ENCODE measurements around the gene STARD9.

STARD9 gene

DNA sequence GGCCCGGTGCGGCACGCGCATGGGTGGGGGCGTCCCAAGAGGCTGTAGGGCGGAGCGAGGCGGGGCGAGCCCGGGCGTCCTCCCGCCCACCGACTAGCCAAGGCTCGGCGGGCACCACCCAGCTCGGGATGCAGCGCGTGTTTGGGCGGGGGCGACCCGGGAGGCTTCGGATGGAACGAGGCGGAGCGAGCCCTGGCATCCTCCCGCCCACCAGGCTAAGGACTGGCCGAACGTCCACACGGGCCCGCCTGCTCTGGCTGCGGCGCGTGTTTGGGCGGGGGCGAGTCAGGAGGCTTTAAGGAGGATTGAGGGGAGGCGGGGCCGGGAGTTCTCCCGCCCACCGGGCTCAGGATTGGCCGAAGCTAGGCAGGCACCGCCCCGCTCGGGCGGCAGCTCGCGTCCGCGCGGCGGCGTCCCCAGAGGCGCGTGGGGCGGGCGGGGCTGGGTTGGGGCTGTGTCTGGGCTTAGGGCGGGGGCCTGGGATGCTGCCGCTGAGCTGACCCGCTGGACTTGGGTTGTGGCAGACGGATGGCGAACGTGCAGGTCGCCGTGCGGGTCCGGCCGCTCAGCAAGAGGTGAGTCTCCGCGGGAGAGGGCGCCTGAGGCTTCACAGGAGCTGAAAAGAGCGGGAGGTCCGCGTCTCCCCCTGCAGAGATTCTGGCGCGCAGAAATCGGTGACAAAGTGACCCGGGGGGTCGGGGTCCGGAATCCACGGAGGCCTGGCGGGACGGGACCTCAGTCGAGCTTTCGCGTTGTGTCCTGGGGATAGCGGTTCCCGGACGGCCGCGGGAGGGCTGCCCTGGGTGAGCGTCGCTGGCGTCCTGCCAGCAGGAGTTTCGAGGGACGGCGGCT is at the start of gene STARD9:
Gene STARD9 (plus strand): TSS at position 419 of the 852 bp plus-strand sequence. CDS start 110 bp downstream, at position 529.
- peak; percentile 98 for DNase-seq
- Mint-ChIP-seq H3K4me3 (peak within 1 kb of the TSS; percentile 97), H3K9me3 (peaks cover 10% of the 10 kb centered on the region), H3K4me1 (peaks cover 14% of the 10 kb centered on the region), H3K27me3 (ENCODE audit: low read depth, poor library complexity) (peaks cover 75% of the 10 kb centered on the region), H3K27ac (peak within 1 kb of the TSS; percentile 41), H3K36me3 (ENCODE audit: low read depth) (peaks cover 18% of the 10 kb centered on the region)
- TF ChIP-seq CTCF (IDR thresholded peaks at IDR 0.05), result no peak

- no peak for DNase-seq
- no peak overlapping the region for H3K4me3 Mint-ChIP-seq
- H3K4me1 Mint-ChIP-seq, result no peaks in the 10 kb centered on the region
- no peak overlapping the region for H3K27ac Mint-ChIP-seq
- no peaks in the 10 kb centered on the region for H3K9me3 Mint-ChIP-seq
- peaks cover 40% of the 10 kb centered on the region for H3K36me3 Mint-ChIP-seq (ENCODE audit: low read depth)
- TF ChIP-seq CTCF (IDR thresholded peaks at IDR 0.05), result no peak
- H3K27me3 Mint-ChIP-seq (ENCODE audit: low read depth, poor library complexity), result no peaks in the 10 kb centered on the region
These were observed 46.4 kb upstream of the STARD9 start for GRCh38 chr15:42528970-42529369.

- Mint-ChIP-seq H3K9me3 (no peaks in the 10 kb centered on the region), H3K27me3 (ENCODE audit: low read depth, poor library complexity) (no peaks in the 10 kb centered on the region), H3K36me3 (ENCODE audit: low read depth) (peaks cover 35% of the 10 kb centered on the region), H3K4me3 (no peak overlapping the region), H3K4me1 (no peaks in the 10 kb centered on the region), H3K27ac (no peak overlapping the region)
- no peak for DNase-seq
- TF ChIP-seq CTCF (IDR thresholded peaks at IDR 0.05), result no peak
These were observed 42.2 kb upstream of the STARD9 start for GRCh38 chr15:42533246-42533645.

GRCh38 chr15:42544853-42545629 is 30.4 kb upstream of the STARD9 start:
- Mint-ChIP-seq H3K27ac (no peak overlapping the region), H3K4me1 (peaks cover 31% of the 10 kb centered on the region), H3K4me3 (no peak overlapping the region), H3K9me3 (no peaks in the 10 kb centered on the region), H3K27me3 (ENCODE audit: low read depth, poor library complexity) (no peaks in the 10 kb centered on the region), H3K36me3 (ENCODE audit: low read depth) (peaks cover 18% of the 10 kb centered on the region)
- no peak for TF ChIP-seq CTCF (IDR thresholded peaks at IDR 0.05)
- DNase-seq, result no peak

- no peaks in the 10 kb centered on the region for H3K9me3 Mint-ChIP-seq
- peaks cover 9% of the 10 kb centered on the region for H3K36me3 Mint-ChIP-seq (ENCODE audit: low read depth)
- peak overlapping the region; percentile 94 for H3K4me3 Mint-ChIP-seq
- no peak for TF ChIP-seq CTCF (IDR thresholded peaks at IDR 0.05)
- no peak for DNase-seq
- H3K27ac Mint-ChIP-seq, result peak overlapping the region; percentile 96
- H3K4me1 Mint-ChIP-seq, result peaks cover 32% of the 10 kb centered on the region
- no peaks in the 10 kb centered on the region for H3K27me3 Mint-ChIP-seq (ENCODE audit: low read depth, poor library complexity)
These were observed 27.5 kb upstream of the STARD9 start for GRCh38 chr15:42547918-42548248.
